SK-N-SH (cell line): ENCODE data around the gene PRDX5. TPM values are rescaled to one million over a fixed set of nuclear protein-coding genes. Genes with fewer than 3 reads are reported as not detected.

Experiments used
- CTCF ChIA-PET: fragments of 300-600, 350-600 bp; formaldehyde crosslinking; extraction: SDS; loops from one replicate; lab custom pipeline; 2021; lab: Yijun Ruan, JAX
- POLR2A ChIA-PET: fragments of 350-600 bp; sonication (Branson Sonifier 250); formaldehyde crosslinking; extraction: SDS; loops from one replicate; lab custom pipeline; 2020; ENCODE audit warnings: antibody characterized with exemption, inconsistent platforms; lab: Yijun Ruan, JAX
- DNase-seq: peaks from one replicate; pipeline ENCODE4 v3.0.0; 2012
- H2AFZ ChIP-seq: fragments of 200-600 bp; sonication (generic); 2 replicates; pipeline ENCODE4 v1.8.1; 2016; ENCODE audit warnings: antibody characterized with exemption, mild to moderate bottlenecking, low read depth
- H3F3A ChIP-seq: fragments of 200-600 bp; sonication (generic); replicated peaks from 2 replicates; pipeline ENCODE3; 2016; ENCODE audit warnings: antibody characterized with exemption, mild to moderate bottlenecking; ENCODE audit not compliant: insufficient read depth
- H3K27ac ChIP-seq, 2 experiments: fragments of 200-500 bp in 1 of 2; fragments of 200-600 bp in 1 of 2; sonication (Bioruptor generic) in 1 of 2; sonication (generic), shearing (Covaris generic) in 1 of 2; 2 replicates each; pipeline versions ENCODE4 v1.5.1 to v1.6.1; 2014 to 2016; ENCODE audit warnings: low read depth in 2 of 2, inconsistent platforms in 1 of 2, low read length in 1 of 2, mild to moderate bottlenecking in 1 of 2, mixed read lengths in 1 of 2
- H3K27me3 ChIP-seq: fragments of 200-600 bp; sonication (generic), shearing (Covaris generic); 2 replicates; pipeline ENCODE4 v1.6.1; 2016; ENCODE audit warnings: mixed run types; ENCODE audit not compliant: insufficient read depth
- H3K36me3 ChIP-seq, 2 experiments: fragments of 200-500 bp in 1 of 2; fragments of 200-600 bp in 1 of 2; sonication (Bioruptor generic) in 1 of 2; sonication (generic) in 1 of 2; replicated peaks in 1 of 2; 2 replicates each; pipeline versions ENCODE3 to v1.5.1; 2014 to 2016; ENCODE audit warnings: low read length in 1 of 2, mild to moderate bottlenecking in 1 of 2; ENCODE audit not compliant: insufficient read depth in 2 of 2, control insufficient read depth in 1 of 2
- H3K4me1 ChIP-seq, 2 experiments: fragments of 200-500 bp in 1 of 2; fragments of 200-600 bp in 1 of 2; sonication (Bioruptor generic) in 1 of 2; sonication (generic), shearing (Covaris generic) in 1 of 2; 2 replicates each; pipeline versions ENCODE4 v1.5.1 to v1.6.1; 2014 to 2016; ENCODE audit warnings: low read depth in 1 of 2, low read length in 1 of 2, mixed run types in 1 of 2; ENCODE audit not compliant: insufficient read depth in 2 of 2, control insufficient read depth in 1 of 2
- H3K4me2 ChIP-seq: fragments of 200-600 bp; sonication (generic), shearing (Covaris generic); 2 replicates; pipeline ENCODE4 v1.6.1; 2017; ENCODE audit warnings: mixed run types
- H3K4me3 ChIP-seq, 2 experiments: fragments of 200-500 bp in 1 of 2; fragments of 200-600 bp in 1 of 2; sonication (Bioruptor generic) in 1 of 2; sonication (generic), shearing (Covaris generic) in 1 of 2; 2 replicates each; pipeline versions ENCODE4 v1.5.1 to v1.8.1; 2014 to 2016; ENCODE audit warnings: low read depth in 2 of 2, inconsistent platforms in 1 of 2, low read length in 1 of 2, mild to moderate bottlenecking in 1 of 2, mixed read lengths in 1 of 2, moderate library complexity in 1 of 2
- H3K79me2 ChIP-seq: fragments of 200-600 bp; sonication (generic); 2 replicates; pipeline ENCODE4 v1.8.1; 2017; ENCODE audit warnings: mild to moderate bottlenecking; ENCODE audit not compliant: insufficient read depth
- H3K9ac ChIP-seq: fragments of 200-600 bp; sonication (generic); 2 replicates; pipeline ENCODE4 v1.6.1; 2017; ENCODE audit warnings: mixed run types
- H3K9me2 ChIP-seq: fragments of 200-600 bp; sonication (generic); 2 replicates; pipeline ENCODE4 v1.6.1; 2017; ENCODE audit warnings: mixed run types
- H3K9me3 ChIP-seq: fragments of 200-600 bp; sonication (generic); 2 replicates; pipeline ENCODE4 v1.6.1; 2017; ENCODE audit warnings: mixed run types, mild to moderate bottlenecking, moderate library complexity
- H4K20me1 ChIP-seq: fragments of 200-600 bp; sonication (generic); 2 replicates; pipeline ENCODE4 v1.6.1; 2017; ENCODE audit warnings: mild to moderate bottlenecking, mixed run types; ENCODE audit not compliant: insufficient read depth
- CHD2 ChIP-seq: fragments of 150-350 bp; IDR thresholded peaks from 2 replicates; pipeline ENCODE4 v1.6.1; 2018; ENCODE audit warnings: low read length; ENCODE audit not compliant: partially characterized antibody
- ELF1 ChIP-seq: IDR thresholded peaks from 2 replicates; pipeline ENCODE4 v1.4.0; 2012
- EP300 ChIP-seq, 2 experiments: IDR thresholded peaks; 2 replicates each; pipeline versions ENCODE4 v1.4.0 to v1.6.1; 2012; ENCODE audit warnings: borderline replicate concordance in 1 of 2, low read depth in 1 of 2, low read length in 1 of 2
- FOXJ3 ChIP-seq: sonication (generic); formaldehyde crosslinking; IDR thresholded peaks from 2 replicates; pipeline ENCODE4 v1.5.1; 2020; ENCODE audit warnings: mild to moderate bottlenecking, missing genetic modification reagents
- MXI1 ChIP-seq: IDR thresholded peaks from 2 replicates; pipeline ENCODE4 v1.6.1; 2012; ENCODE audit warnings: mild to moderate bottlenecking, low read depth, low read length, improper control_type of control experiment
- NRF1 ChIP-seq: IDR thresholded peaks from 2 replicates; pipeline ENCODE4 v1.6.1; 2012; ENCODE audit warnings: low read depth, mild to moderate bottlenecking, low read length
- POLR2AphosphoS5 ChIP-seq: IDR thresholded peaks from 2 replicates; pipeline ENCODE4 v1.6.1; 2012; ENCODE audit warnings: low read depth, low read length
- RAD21 ChIP-seq: IDR thresholded peaks from 2 replicates; pipeline ENCODE4 v1.6.1; 2012; ENCODE audit warnings: mild to moderate bottlenecking, low read length
- RFX5 ChIP-seq: IDR thresholded peaks from 2 replicates; pipeline ENCODE4 v1.6.1; 2012; ENCODE audit warnings: mild to moderate bottlenecking, improper control_type of control experiment, low read length
- SMC3 ChIP-seq: IDR thresholded peaks from 2 replicates; pipeline ENCODE4 v1.6.1; 2012; ENCODE audit warnings: low read depth, low read length, improper control_type of control experiment
- TAF1 ChIP-seq: IDR thresholded peaks from 2 replicates; pipeline ENCODE4 v1.6.1; 2012; ENCODE audit warnings: low read depth, mild to moderate bottlenecking, low read length, moderate library complexity, borderline replicate concordance
- TCF12 ChIP-seq: IDR thresholded peaks from 2 replicates; pipeline ENCODE4 v1.4.0; 2012
- WGBS: methylation state at CpG from one replicate; pipeline ENCODE4 v1.1.6; 2017; ENCODE audit warnings: low lambda C conversion rate; 5-methylcytosine and 5-hydroxymethylcytosine counted together
- polyA plus RNA-seq, 3 experiments: library from polyadenylated mRNA; depleted of rRNA; stranded (reverse); fragments of >200 nt; gene quantifications; 2 replicates each; pipeline ENCODE4 v1.2.3, GENCODE V29; 2012
- TF ChIP-seq, protein P1 (sequence below): fragments of 150-350 bp; IDR thresholded peaks from 2 replicates; pipeline ENCODE4 v1.6.1; 2016; ENCODE audit warnings: mild to moderate bottlenecking, low read depth, low read length
- TF ChIP-seq, protein P2 (sequence below): IDR thresholded peaks from 2 replicates; pipeline ENCODE4 v1.4.0; 2012; ENCODE audit warnings: low read depth, borderline replicate concordance
- TF ChIP-seq, protein P3 (sequence below): fragments of 200-600 bp; sonication (generic); IDR thresholded peaks from 2 replicates; pipeline ENCODE4 v1.6.1; 2017; ENCODE audit warnings: antibody characterized with exemption, mild to moderate bottlenecking, moderate library complexity

Gene PRDX5
- polyA plus RNA-seq, 1 of the 3 experiments (the other 2 are of a cell fraction) = 1,000 TPM

DNA sequence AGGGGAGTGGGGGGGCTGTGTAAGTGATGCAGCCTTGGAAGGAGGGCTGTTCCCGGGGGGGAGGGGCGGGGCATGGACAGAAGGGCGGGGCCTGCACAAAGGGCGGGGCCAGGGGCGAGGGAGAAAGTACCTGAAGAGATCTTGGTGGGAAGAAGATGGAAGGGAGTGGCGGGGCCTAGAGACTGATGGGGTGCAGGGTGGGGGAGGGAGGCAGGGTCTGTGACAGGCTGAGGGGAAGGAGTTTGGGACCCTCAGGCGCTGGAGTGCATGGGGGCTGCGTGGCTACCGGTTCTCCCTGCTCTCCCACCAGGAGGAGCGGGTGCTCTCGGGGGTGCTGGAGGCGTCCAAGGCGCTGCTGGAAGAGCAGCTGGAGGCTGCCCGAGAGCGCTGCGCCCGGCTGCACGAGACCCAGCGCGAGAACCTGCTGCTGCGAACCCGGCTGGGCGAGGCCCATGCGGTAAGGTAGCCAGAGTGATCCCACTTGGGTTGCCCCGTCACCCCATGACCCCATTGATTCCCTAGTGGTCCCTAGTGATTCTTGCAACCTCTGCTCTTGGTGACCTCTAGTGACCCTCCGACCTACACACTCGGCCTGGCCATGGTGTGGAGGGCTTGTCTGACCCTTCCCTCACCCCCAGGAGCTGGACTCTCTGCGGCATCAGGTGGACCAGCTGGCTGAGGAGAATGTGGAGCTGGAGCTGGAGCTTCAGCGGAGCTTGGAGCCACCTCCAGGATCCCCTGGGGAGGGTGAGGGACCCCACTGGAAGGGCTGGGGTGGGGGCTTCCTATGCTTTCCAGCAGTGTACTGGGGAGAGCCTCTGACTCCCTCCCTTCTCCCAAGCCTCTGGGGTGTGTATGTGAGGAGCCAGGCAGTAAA is 25.2 kb downstream of the PRDX5 start:
- Histone ChIP-seq H3F3A (peaks cover 2% of the 10 kb centered on the region), H3K9ac (no peak overlapping the region), H3K79me2 (no peaks in the 10 kb centered on the region), H3K27me3 (no peaks in the 10 kb centered on the region), H3K36me3 (no peaks in the 10 kb centered on the region), H4K20me1 (no peaks in the 10 kb centered on the region), H3K27ac (no peak overlapping the region), H2AFZ (no peak overlapping the region), H3K4me3 (no peak overlapping the region), H3K4me1 (no peaks in the 10 kb centered on the region)
- CTCF ChIA-PET = interaction anchor here (2.3 to 5.7 kb wide), 2 partner anchors 12 to 39 kb away, joined by 7 to 42 read pairs; partner anchors contain the start of gene ESRRA
- DNase-seq = peak; percentile 68
- POLR2A ChIA-PET = interaction anchor here (0.6 kb wide), 1 partner anchor 24 kb away, joined by 3 read pairs; no protein-coding TSS in a partner anchor
- 86% methylated on average over 23 of the region's 29 CpGs for WGBS
- no peak for TF ChIP-seq EP300 (IDR thresholded peaks at IDR 0.05; ENCODE audit: borderline replicate concordance in 1 of 2, low read depth in 1 of 2, low read length in 1 of 2)
- TF ChIP-seq FOXJ3 (CRISPR knock-in tag) = no peak
- TF ChIP-seq NRF1 = no peak
- TF ChIP-seq TCF12 = no peak
- TF ChIP-seq MXI1 = no peak
- no peak for TF ChIP-seq TAF1
- no peak for TF ChIP-seq ELF1
- TF ChIP-seq, protein P1, sequence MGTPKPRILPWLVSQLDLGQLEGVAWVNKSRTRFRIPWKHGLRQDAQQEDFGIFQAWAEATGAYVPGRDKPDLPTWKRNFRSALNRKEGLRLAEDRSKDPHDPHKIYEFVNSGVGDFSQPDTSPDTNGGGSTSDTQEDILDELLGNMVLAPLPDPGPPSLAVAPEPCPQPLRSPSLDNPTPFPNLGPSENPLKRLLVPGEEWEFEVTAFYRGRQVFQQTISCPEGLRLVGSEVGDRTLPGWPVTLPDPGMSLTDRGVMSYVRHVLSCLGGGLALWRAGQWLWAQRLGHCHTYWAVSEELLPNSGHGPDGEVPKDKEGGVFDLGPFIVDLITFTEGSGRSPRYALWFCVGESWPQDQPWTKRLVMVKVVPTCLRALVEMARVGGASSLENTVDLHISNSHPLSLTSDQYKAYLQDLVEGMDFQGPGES = no peak
- no peak for TF ChIP-seq CHD2
- TF ChIP-seq RFX5 = no peak
- TF ChIP-seq, protein P2, sequence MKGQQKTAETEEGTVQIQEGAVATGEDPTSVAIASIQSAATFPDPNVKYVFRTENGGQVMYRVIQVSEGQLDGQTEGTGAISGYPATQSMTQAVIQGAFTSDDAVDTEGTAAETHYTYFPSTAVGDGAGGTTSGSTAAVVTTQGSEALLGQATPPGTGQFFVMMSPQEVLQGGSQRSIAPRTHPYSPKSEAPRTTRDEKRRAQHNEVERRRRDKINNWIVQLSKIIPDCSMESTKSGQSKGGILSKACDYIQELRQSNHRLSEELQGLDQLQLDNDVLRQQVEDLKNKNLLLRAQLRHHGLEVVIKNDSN = no peak
- TF ChIP-seq, all 33 proteins: peak for 0
- Histone ChIP-seq H3K9me2 (no peaks in the 10 kb centered on the region), H3K4me2 (no peak overlapping the region), H3K9me3 (no peaks in the 10 kb centered on the region)

DNA sequence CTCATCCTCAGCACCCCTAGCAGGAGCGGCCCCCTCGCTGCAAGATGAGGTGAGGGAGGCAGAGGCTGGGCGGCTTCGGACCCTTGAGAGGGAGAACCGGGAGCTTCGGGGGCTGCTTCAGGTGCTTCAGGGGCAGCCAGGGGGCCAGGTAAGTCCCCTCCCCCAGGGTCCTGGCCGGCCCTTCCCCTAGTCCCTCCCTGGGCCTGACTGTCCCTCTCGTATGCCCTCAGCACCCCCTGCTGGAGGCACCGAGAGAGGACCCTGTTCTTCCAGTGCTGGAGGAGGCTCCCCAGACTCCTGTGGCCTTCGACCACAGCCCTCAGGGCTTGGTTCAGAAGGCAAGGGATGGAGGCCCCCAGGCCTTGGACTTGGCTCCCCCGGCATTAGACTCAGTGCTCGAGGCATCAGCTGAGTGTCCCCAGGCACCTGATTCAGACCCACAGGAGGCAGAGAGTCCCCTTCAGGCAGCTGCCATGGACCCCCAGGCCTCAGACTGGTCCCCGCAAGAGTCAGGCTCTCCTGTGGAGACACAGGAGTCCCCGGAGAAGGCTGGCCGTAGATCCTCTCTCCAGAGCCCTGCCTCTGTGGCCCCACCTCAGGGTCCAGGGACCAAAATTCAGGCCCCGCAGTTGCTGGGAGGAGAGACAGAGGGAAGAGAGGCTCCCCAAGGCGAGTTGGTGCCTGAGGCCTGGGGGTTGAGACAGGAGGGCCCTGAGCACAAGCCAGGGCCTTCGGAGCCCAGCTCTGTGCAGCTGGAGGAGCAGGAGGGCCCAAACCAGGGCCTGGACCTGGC is 26.0 kb downstream of the PRDX5 start:
- POLR2A ChIA-PET = no interaction called here
- no peak overlapping the region for H2AFZ ChIP-seq
- WGBS = 82% methylated on average over 14 of the region's 18 CpGs

More for the DNA sequence above, 26.0 kb downstream of the PRDX5 start:
- Histone ChIP-seq H3K9ac (no peak overlapping the region), H3K27ac (no peak overlapping the region), H3K4me3 (no peak overlapping the region), H3K9me2 (no peaks in the 10 kb centered on the region), H3K27me3 (no peaks in the 10 kb centered on the region), H4K20me1 (no peaks in the 10 kb centered on the region), H3K9me3 (no peaks in the 10 kb centered on the region), H3K36me3 (no peaks in the 10 kb centered on the region), H3K79me2 (no peaks in the 10 kb centered on the region), H3K4me1 (no peaks in the 10 kb centered on the region; a peak in 1 of 4 replicates), H3F3A (no peaks in the 10 kb centered on the region), H3K4me2 (no peak overlapping the region)
- DNase-seq = peak; percentile 79
- CTCF ChIA-PET = interaction anchor here (1.2 to 5.7 kb wide), 3 partner anchors 11 to 93 kb away, joined by 3 to 42 read pairs (median 7); partner anchors contain the start of genes ESRRA and PLCB3
- peak; percentile 62 for TF ChIP-seq RAD21
- peak; percentile 32; the same call in 1 of the 2 replicates for TF ChIP-seq SMC3
- no peak for TF ChIP-seq POLR2AphosphoS5
- TF ChIP-seq, protein P3, sequence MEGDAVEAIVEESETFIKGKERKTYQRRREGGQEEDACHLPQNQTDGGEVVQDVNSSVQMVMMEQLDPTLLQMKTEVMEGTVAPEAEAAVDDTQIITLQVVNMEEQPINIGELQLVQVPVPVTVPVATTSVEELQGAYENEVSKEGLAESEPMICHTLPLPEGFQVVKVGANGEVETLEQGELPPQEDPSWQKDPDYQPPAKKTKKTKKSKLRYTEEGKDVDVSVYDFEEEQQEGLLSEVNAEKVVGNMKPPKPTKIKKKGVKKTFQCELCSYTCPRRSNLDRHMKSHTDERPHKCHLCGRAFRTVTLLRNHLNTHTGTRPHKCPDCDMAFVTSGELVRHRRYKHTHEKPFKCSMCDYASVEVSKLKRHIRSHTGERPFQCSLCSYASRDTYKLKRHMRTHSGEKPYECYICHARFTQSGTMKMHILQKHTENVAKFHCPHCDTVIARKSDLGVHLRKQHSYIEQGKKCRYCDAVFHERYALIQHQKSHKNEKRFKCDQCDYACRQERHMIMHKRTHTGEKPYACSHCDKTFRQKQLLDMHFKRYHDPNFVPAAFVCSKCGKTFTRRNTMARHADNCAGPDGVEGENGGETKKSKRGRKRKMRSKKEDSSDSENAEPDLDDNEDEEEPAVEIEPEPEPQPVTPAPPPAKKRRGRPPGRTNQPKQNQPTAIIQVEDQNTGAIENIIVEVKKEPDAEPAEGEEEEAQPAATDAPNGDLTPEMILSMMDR = peak; percentile 41
